HepG2 (cell line): ENCODE results near the gene DMAC2L.

Experiments used
- CTCF ChIP-seq: sonication (generic); formaldehyde crosslinking; IDR thresholded peaks from 2 replicates; pipeline ENCODE4 v1.5.0; 2020; ENCODE audit warnings: mild to moderate bottlenecking, missing genetic modification reagents, moderate library complexity
- GABPA ChIP-seq, 2 experiments: IDR thresholded peaks; 2 replicates each; pipeline ENCODE4 v1.6.1; 2011 to 2016; ENCODE audit warnings: low read depth in 2 of 2, low read length in 1 of 2, missing biosample characterization in 1 of 2, missing genetic modification characterization in 1 of 2
- JUN ChIP-seq: sonication (generic); formaldehyde crosslinking; IDR thresholded peaks from 2 replicates; pipeline ENCODE4 v1.4.0; 2020; ENCODE audit warnings: mild to moderate bottlenecking, missing genetic modification reagents
- KDM2A ChIP-seq: sonication (generic); formaldehyde crosslinking; IDR thresholded peaks from 2 replicates; pipeline ENCODE4 v1.4.0; 2020; ENCODE audit warnings: low read depth, missing genetic modification reagents, borderline replicate concordance
- PHF21A ChIP-seq: sonication (generic); formaldehyde crosslinking; IDR thresholded peaks from 2 replicates; pipeline ENCODE4 v1.5.0; 2020; ENCODE audit warnings: mild to moderate bottlenecking, missing genetic modification reagents
- TAF1 ChIP-seq: sonication (generic); formaldehyde crosslinking; IDR thresholded peaks from 2 replicates; pipeline ENCODE4 v1.4.0; 2020; ENCODE audit warnings: missing genetic modification reagents
- TF ChIP-seq, protein P1 (sequence below): sonication (generic); formaldehyde crosslinking; IDR thresholded peaks from 2 replicates; pipeline ENCODE4 v1.9.0; 2021; ENCODE audit warnings: missing genetic modification reagents, borderline replicate concordance
- TF ChIP-seq, protein P2 (sequence below): sonication (generic); formaldehyde crosslinking; IDR thresholded peaks from 2 replicates; pipeline ENCODE4 v1.8.0; 2022; ENCODE audit warnings: mild to moderate bottlenecking, missing genetic modification reagents; ENCODE audit not compliant: insufficient replicate concordance

- no peak for TF ChIP-seq TAF1 (CRISPR knock-in tag)
- TF ChIP-seq, protein P1, sequence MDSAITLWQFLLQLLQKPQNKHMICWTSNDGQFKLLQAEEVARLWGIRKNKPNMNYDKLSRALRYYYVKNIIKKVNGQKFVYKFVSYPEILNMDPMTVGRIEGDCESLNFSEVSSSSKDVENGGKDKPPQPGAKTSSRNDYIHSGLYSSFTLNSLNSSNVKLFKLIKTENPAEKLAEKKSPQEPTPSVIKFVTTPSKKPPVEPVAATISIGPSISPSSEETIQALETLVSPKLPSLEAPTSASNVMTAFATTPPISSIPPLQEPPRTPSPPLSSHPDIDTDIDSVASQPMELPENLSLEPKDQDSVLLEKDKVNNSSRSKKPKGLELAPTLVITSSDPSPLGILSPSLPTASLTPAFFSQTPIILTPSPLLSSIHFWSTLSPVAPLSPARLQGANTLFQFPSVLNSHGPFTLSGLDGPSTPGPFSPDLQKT (CRISPR knock-in tag) = no peak
- TF ChIP-seq JUN = no peak
- no peak for TF ChIP-seq KDM2A (CRISPR knock-in tag)
- TF ChIP-seq CTCF (CRISPR knock-in tag) = no peak
- TF ChIP-seq PHF21A (CRISPR knock-in tag) = no peak
- TF ChIP-seq, protein P2, sequence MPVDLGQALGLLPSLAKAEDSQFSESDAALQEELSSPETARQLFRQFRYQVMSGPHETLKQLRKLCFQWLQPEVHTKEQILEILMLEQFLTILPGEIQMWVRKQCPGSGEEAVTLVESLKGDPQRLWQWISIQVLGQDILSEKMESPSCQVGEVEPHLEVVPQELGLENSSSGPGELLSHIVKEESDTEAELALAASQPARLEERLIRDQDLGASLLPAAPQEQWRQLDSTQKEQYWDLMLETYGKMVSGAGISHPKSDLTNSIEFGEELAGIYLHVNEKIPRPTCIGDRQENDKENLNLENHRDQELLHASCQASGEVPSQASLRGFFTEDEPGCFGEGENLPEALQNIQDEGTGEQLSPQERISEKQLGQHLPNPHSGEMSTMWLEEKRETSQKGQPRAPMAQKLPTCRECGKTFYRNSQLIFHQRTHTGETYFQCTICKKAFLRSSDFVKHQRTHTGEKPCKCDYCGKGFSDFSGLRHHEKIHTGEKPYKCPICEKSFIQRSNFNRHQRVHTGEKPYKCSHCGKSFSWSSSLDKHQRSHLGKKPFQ (CRISPR knock-in tag) = no peak
- TF ChIP-seq GABPA (IDR thresholded peaks at IDR 0.05; ENCODE audit: low read depth, low read length) = no peak
- no peak for TF ChIP-seq GABPA (CRISPR knock-in tag; IDR thresholded peaks at IDR 0.05; ENCODE audit: low read depth)
These were observed 47.1 kb upstream of the DMAC2L start for GRCh38 chr14:50265029-50265428.
